MCF 10A (cell line): Measurements from ENCODE around the gene TBC1D10A. TPM values are rescaled to one million over a fixed set of nuclear protein-coding genes. Genes with fewer than 3 reads are reported as not detected.

ENCODE experiments used
- BruUV-seq: library from RNA; stranded (reverse); fragments of 400-500 nt; replicated peaks from 2 replicates; lab custom pipeline; 2021; lab: Mats Ljungman, UMichigan
- CTCF ChIA-PET: fragments of 300-600 bp; sonication (Branson Sonifier 250); formaldehyde crosslinking; extraction: SDS; loops from one replicate; lab custom pipeline; 2021; ENCODE audit warnings: antibody characterized with exemption, inconsistent platforms; lab: Yijun Ruan, JAX
- POLR2A ChIA-PET: fragments of 300-600, 350-650 bp; sonication (Branson Sonifier 250); formaldehyde crosslinking; extraction: SDS; loops from one replicate; lab custom pipeline; 2020; ENCODE audit warnings: antibody characterized with exemption, inconsistent platforms; lab: Yijun Ruan, JAX
- DNase-seq: peaks from one replicate; pipeline ENCODE4 v3.0.0-alpha.2; 2018; ENCODE audit not compliant: unreplicated experiment
- H3K27ac Mint-ChIP-seq: one replicate; pipeline ENCODE4 v1.8.0; 2022; ENCODE audit warnings: mild to moderate bottlenecking, low read depth, mixed read lengths; ENCODE audit not compliant: unreplicated experiment
- H3K27me3 Mint-ChIP-seq: one replicate; pipeline ENCODE4 v1.8.0; 2022; ENCODE audit warnings: mixed read lengths; ENCODE audit not compliant: insufficient read depth, unreplicated experiment
- H3K36me3 Mint-ChIP-seq: one replicate; pipeline ENCODE4 v1.8.0; 2022; ENCODE audit warnings: mild to moderate bottlenecking, moderate library complexity, mixed read lengths; ENCODE audit not compliant: insufficient read depth, unreplicated experiment
- H3K4me1 Mint-ChIP-seq: one replicate; pipeline ENCODE4 v1.8.0; 2022; ENCODE audit warnings: mixed read lengths; ENCODE audit not compliant: insufficient read depth, unreplicated experiment
- H3K4me3 Mint-ChIP-seq: one replicate; pipeline ENCODE4 v1.8.0; 2022; ENCODE audit warnings: mild to moderate bottlenecking, moderate library complexity, mixed read lengths; ENCODE audit not compliant: unreplicated experiment
- H3K9me3 Mint-ChIP-seq: one replicate; pipeline ENCODE4 v1.8.0; 2022; ENCODE audit warnings: mixed read lengths; ENCODE audit not compliant: unreplicated experiment
- intact Hi-C: fragments of 100-400 bp; cut with micrococcal nuclease; formaldehyde crosslinking; loops from 2 replicates; pipeline ENCODE4 v1.14.1; 2022
- total RNA-seq: library from RNA; stranded (reverse); gene quantifications from 2 replicates; pipeline ENCODE4 v1.2.3, GENCODE V29; 2022
- TF ChIP-seq, protein P1 (sequence below): fragments of 200-600 bp; IDR thresholded peaks from one replicate; pipeline ENCODE4 v1.8.0; 2022; ENCODE audit warnings: antibody characterized with exemption, mild to moderate bottlenecking; ENCODE audit not compliant: unreplicated experiment

TBC1D10A gene
- total RNA-seq, 1 experiment from 2014 or later: 11.1 TPM

DNA sequence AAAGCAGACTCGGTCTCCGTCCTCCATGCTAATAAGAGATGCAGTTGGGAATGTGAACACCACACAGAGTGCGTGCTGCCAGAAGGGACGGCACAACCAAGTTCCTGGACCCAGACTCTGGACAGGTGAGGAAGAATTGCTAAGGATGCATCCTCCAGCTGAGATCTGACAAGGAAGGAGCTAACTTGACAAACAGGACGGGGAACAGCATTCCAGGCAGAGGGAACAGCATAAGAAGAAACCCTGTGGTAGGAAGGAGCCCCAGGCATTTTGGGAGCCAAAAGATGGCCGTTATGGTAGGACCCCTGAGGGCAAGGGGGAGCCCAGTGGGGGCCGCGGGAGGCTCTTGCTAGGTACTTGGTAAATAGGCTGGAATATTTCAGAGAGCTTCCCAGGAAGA is 66.1 kb downstream of the TBC1D10A start:
- CTCF ChIA-PET: interaction anchor here (0.5 to 2.4 kb wide), 10 partner anchors 12 to 591 kb away, joined by 3 to 12 read pairs (median 4); no protein-coding TSS in a partner anchor
- Mint-ChIP-seq H3K27me3 (no peaks in the 10 kb centered on the region), H3K36me3 (no peaks in the 10 kb centered on the region), H3K27ac (no peak overlapping the region), H3K4me3 (no peak overlapping the region), H3K4me1 (peaks cover 6% of the 10 kb centered on the region), H3K9me3 (no peaks in the 10 kb centered on the region)
- intact Hi-C loops: no loop called here
- TF ChIP-seq, protein P1, sequence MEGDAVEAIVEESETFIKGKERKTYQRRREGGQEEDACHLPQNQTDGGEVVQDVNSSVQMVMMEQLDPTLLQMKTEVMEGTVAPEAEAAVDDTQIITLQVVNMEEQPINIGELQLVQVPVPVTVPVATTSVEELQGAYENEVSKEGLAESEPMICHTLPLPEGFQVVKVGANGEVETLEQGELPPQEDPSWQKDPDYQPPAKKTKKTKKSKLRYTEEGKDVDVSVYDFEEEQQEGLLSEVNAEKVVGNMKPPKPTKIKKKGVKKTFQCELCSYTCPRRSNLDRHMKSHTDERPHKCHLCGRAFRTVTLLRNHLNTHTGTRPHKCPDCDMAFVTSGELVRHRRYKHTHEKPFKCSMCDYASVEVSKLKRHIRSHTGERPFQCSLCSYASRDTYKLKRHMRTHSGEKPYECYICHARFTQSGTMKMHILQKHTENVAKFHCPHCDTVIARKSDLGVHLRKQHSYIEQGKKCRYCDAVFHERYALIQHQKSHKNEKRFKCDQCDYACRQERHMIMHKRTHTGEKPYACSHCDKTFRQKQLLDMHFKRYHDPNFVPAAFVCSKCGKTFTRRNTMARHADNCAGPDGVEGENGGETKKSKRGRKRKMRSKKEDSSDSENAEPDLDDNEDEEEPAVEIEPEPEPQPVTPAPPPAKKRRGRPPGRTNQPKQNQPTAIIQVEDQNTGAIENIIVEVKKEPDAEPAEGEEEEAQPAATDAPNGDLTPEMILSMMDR: no peak
- BruUV-seq: no TSS peak
- no peak for DNase-seq
- POLR2A ChIA-PET: interaction anchor here (0.9 to 1.5 kb wide), 2 partner anchors 67 to 96 kb away, joined by 3 to 4 read pairs; partner anchors contain the start of genes CCDC157 and SF3A1

DNA sequence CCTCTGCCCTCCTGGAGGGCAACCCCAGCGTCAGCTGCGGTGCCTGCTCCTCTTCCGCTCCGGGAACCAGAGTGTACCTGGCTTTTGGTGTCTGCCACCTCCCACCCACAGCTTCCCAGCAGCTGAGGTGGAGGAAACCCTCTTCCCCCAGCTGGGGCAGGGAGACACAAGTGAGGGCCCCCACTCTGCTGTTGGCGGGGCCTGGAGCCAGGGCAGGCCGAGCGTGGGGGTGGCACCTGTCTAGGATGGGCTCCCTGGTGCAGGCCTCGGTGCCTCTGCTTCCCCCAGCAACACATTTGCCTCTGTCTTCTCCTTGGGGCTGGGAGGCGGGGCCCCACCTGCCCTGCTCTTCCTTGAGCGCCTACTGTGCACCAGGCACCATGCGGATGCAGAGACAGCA is 66.5 kb downstream of the TBC1D10A start:
- Mint-ChIP-seq H3K27me3 (no peaks in the 10 kb centered on the region), H3K36me3 (no peaks in the 10 kb centered on the region), H3K9me3 (no peaks in the 10 kb centered on the region), H3K27ac (no peak overlapping the region), H3K4me1 (peaks cover 6% of the 10 kb centered on the region), H3K4me3 (no peak overlapping the region)
- TF ChIP-seq, protein P1: no peak
- intact Hi-C loops: no loop called here
- DNase-seq: no peak
- ChIA-PET CTCF (interaction anchor here (0.5 to 2.4 kb wide), 7 partner anchors 28 to 1075 kb away, joined by 3 to 12 read pairs (median 5); no protein-coding TSS in a partner anchor), POLR2A (interaction anchor here (1.2 kb wide), 1 partner anchor 72 kb away, joined by 3 read pairs; no protein-coding TSS in a partner anchor)
- BruUV-seq: no TSS peak

DNA sequence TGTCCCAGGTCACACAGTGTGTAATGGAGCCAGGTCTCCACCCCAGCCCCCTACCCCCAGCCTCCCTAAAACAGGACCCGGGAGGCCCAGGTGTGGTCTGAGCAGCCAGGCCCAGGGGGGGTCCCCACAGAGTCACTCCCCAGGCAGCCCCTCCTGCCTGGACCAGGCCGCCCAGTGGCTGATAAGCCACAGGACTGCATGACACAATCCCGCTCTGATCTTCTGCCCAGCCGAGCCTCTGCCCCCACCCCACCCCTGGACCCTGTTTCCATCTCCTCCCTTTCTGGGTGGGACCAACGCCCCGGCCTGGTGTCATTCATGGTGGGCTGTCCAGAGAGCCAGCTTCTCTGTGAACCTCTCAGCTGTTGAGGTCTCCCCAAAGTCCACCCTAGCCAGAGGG is 72.4 kb downstream of the TBC1D10A start:
- intact Hi-C loops: no loop called here
- no peak for DNase-seq
- ChIA-PET POLR2A (no interaction called here), CTCF (interaction anchor here (1.2 kb wide), 1 partner anchor 26 kb away, joined by 4 read pairs; no protein-coding TSS in a partner anchor)
- H3K4me3 Mint-ChIP-seq: no peak overlapping the region
- no TSS peak for BruUV-seq
- no peak overlapping the region for H3K27ac Mint-ChIP-seq
- peaks cover 10% of the 10 kb centered on the region for H3K4me1 Mint-ChIP-seq
- H3K9me3 Mint-ChIP-seq: no peaks in the 10 kb centered on the region
- TF ChIP-seq, protein P1: no peak
- H3K36me3 Mint-ChIP-seq: no peaks in the 10 kb centered on the region
- H3K27me3 Mint-ChIP-seq: no peaks in the 10 kb centered on the region

DNA sequence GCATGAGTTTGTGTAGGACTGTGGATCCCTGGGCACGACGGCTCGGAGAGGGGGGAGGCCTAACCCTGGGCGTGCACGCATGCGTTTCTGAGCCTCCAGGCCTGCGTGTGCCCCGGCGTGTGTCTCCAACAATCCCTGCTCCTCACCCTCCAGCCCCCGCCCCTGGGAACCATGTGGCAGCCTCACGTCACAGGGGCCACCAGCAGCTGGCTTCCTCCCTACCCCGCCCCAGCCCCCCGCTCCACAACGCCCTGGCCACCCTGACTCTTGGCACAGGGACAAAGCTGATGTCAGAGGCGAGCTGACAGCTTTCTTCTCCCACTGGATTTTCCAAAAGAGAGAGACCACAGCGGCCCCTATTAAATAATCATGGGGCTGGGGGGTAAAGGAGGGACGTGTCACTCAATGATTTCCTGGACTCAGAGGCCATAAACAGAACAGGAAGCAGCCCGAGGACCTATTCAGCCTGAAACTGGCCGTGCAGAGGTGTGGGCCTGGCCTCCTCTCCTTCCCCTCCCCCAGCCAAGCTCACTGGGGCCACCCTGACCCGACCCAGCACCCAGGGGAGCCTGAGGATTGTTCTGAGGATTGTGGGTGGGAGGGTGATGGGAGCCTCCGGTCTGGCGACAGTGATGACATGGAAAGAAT is 73.4 kb downstream of the TBC1D10A start:
- DNase-seq: no peak
- peaks cover 12% of the 10 kb centered on the region for H3K4me1 Mint-ChIP-seq
- intact Hi-C loops: no loop called here

More for the DNA sequence above, 73.4 kb downstream of the TBC1D10A start:
- no TSS peak for BruUV-seq
- TF ChIP-seq, protein P1: no peak
- no peak overlapping the region for H3K27ac Mint-ChIP-seq
- H3K36me3 Mint-ChIP-seq: no peaks in the 10 kb centered on the region
- ChIA-PET CTCF (interaction anchor here (0.7 to 1.2 kb wide), 3 partner anchors 136 to 148 kb away, joined by 3 read pairs; no protein-coding TSS in a partner anchor), POLR2A (no interaction called here)
- H3K27me3 Mint-ChIP-seq: no peaks in the 10 kb centered on the region
- no peak overlapping the region for H3K4me3 Mint-ChIP-seq
- H3K9me3 Mint-ChIP-seq: no peaks in the 10 kb centered on the region
